Measurements from ENCODE around the gene DBNDD1.

GRCh38 chr16:90011908-90012501 is 7.3 kb downstream of the DBNDD1 start:
- no peak for TF ChIP-seq CTCF (IDR thresholded peaks at IDR 0.05)
- TF ChIP-seq POLR2A (IDR thresholded peaks at IDR 0.05) = no peak

All from body of pancreas (tissue), 4 donors.